NCI-H748 (cell line): ENCODE data around the gene SPRING1.
"Not testable (repeated sequence)": the region's sequence is repeated elsewhere in the genome, so short reads cannot be mapped to it uniquely, and the experiment has no call there.

Experiments used
- DNase-seq: peaks from one replicate; lab custom pipeline; 2025; ENCODE audit not compliant: unreplicated experiment; lab: John Stamatoyannopoulos, UW

Gene SPRING1, protein sequence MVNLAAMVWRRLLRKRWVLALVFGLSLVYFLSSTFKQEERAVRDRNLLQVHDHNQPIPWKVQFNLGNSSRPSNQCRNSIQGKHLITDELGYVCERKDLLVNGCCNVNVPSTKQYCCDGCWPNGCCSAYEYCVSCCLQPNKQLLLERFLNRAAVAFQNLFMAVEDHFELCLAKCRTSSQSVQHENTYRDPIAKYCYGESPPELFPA

DNA sequence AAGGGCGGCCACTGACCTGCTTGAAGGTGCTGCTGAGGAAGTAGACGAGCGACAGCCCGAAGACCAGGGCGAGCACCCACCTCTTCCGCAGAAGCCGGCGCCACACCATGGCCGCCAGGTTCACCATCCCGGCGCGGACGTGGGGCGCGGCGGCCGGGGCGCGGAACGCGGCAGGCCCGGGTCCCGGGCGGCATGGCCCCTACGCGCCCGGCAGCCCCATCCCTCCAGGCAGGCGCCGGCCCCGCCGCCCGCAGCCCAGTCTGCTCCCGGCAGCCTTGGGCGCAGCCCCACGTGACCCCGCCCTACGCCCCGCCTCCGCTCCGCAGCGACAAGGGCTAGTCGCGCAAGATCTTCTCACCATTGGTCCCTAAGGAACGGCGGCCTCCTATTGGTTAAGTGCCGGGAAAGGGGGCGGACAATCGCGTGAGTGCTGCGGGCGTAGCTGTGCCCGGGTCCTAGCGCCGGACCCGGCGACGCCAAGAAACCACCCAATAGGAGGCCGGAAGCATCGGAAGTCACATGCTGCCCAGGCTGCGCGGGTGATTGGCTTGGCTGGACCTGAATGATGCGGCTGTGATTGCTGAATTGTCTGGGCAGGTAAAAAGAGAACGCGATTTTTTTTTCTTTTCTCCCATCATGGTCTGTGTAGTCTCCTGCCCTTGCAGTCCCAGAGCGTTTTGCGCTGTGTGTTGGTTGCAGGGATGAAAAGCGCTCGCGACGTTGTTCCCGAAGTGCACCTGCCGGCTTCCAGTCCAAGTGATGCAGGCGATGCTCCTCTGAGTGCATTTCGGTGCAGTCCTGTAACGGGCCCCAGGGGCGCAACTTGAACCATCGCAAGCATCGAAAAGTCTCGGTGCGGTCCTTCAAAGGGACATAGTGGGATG, at the start of gene SPRING1, which contains the start of gene RNFT2:
Gene SPRING1 (minus strand): TSS at position 296 of the 884 bp plus-strand sequence. CDS start 169 bp downstream, at position 127.
Gene RNFT2 (plus strand): TSS at position 542 of the 884 bp plus-strand sequence. CDS start 2,183 bp downstream, outside the sequence.
- peak; percentile 99 for DNase-seq

DNA sequence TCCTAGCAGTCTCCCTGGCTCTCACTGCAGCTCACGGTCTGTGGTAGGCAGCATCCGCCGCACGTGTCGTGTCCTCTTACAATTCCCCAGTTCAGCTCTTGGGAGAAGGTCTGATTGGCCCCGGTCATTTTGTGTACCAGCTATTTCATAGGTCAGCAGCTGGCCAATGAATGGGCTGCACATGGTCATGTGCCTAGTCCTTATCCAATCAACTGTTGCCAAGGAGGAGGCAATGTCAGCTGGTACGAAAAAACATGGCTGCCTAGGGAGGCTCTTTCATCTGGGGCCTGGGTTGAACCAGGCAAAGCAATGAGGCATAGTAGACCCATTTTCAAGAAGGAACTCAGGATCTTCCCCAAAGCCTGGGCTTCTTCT, 46.4 kb upstream of the SPRING1 start:
- DNase-seq: no peak

DNA sequence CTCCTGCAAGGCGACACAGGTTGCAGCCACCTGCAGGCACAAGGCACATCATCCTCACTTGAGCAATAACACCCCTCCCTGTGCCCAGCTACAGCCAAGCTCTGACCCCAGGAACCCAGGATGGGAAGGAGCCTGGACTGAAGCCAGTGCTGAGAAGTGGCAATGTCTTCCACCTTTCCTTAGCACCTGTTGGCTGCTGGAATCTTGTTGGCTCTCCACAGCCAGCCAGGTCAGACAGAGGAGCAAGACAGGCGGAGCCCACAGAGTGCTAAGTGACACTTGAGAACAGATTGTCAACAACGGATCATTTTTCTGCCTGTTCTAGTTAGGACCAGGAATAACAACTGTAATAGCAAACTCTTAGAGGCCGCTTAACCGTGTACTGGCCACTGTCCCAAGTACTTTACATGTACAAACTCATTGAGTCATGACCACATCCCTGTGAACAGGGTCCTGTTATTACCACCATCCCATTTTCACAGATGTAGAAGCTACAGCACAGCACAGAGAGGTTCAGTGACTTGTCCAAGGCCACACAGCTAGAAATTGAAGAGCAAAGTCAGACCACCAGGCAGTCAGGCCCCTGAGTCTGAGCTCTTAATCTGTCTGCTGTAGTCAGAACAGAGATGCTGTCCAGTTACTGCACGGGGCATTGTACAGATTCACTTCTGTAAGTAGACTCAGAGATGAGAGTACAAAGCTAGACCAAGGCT, 45.8 kb upstream of the SPRING1 start:
- DNase-seq: peak; percentile 6

DNA sequence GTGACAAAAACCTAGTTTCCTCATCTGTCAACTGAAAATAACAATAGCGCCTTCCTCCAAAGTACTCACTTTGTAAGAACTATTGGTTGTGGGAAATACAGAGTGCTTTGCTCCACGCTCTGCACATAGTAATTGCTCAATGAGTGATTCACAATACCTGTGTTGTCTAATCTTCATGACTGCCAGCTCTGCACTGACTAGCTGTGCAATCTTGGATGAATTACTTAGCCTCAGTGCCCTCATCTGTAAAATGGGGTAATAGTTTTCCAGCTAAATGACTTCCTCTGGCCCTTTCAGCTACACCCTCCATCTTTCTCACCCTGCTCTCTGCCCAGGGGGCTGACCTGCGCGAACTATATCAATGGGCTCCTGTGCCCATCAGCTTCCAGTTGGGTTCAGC, 43.1 kb upstream of the SPRING1 start:
- DNase-seq: no peak

DNA sequence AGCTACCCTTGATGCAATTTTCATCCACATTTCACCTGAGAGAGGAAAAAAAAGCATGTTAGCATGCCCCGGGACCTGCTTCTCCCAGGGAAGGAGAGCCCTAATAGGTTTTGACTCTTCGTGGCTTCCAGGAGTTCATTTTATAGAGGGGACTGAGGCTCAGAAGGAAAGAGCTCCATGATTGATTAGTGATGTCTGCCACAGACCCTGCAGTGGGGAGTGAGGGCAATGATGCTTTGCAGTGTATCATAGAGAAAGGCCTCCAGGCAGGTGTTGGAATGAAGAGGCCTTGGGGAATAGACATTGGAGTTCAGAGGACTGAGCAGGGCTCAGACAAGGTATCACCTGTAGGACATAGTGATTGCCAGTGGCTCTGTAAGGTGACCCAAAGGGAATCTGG, 41.7 kb upstream of the SPRING1 start:
- no peak for DNase-seq

DNA sequence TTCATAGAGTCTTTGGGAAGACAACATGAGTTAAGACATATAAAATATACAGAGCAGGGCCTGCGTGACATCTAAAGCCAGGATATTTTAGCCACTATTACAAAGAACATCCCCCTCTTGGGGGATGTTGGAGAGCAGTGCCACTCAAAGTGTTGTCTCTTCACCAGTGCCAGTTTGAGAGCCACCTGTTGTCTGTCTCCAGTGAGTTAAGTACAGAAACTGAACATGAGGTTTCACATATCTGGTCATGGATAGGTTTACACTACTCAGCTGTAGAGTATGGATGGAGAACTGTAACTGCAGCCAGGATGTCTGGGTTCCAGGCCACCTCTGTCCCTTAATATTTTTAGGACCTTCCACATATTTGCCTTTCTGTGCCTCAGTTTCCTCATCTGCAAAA, 39.4 kb upstream of the SPRING1 start:
- DNase-seq: no peak

DNA sequence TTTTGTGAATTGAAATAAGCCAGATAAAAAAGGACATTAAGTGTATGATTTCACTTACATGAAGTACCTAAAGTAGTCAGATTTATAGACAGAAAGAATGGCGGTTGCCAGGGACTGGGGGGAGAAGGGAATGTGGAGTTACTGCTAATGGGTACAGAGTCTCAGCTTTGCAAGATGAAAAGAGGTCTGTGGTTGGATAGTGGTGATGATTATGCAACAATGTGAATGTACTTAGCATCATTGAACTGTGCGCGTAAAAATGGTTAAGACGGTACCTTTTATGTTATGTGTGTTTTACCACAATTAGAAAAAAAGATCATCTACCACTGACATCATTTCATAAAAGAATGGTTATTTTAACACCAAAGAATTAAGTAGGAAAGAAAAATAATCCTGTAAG, 36.2 kb upstream of the SPRING1 start:
- DNase-seq: no peak

DNA sequence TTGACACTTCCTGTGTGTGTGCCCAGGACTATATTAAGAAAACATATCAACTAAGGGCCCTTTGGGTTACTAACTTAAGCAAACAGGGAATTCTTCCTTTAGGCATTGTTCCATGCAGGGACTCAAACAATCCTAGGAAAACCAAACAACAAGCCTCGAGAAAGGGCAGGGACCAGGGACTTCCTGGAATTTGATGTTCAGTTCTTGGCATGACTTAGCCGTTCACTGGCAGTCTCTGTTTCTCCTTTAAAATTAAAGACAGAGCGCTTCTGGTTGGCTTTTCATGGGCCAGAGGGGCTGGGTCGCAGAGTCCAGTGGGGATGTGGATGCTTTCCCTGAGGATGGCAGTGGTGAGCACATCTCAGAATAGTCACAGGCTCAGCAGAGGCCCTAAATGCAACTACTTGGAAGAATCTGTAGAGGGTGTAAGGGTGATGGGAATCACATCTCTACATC, 35.4 kb upstream of the SPRING1 start:
- DNase-seq: no peak

DNA sequence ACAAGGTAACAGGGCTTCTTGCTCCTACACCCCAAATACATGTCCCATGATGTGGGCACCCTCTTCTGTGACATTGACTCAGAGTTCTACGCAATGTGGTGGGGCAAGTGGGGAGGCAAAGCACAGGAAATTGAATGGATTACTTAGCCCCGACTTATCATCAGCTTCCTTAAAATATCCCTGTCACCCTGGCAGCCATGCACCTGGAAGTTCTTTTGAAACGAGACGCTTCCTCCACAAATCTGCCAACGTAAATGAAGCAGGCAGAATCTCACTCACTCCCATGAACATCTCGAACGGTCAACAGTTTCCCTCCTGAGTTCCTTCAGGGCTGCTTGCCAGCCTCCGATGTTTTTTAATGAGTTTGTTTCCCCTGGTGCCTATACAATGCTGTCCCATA, 33.8 kb upstream of the SPRING1 start:
- no peak for DNase-seq

DNA sequence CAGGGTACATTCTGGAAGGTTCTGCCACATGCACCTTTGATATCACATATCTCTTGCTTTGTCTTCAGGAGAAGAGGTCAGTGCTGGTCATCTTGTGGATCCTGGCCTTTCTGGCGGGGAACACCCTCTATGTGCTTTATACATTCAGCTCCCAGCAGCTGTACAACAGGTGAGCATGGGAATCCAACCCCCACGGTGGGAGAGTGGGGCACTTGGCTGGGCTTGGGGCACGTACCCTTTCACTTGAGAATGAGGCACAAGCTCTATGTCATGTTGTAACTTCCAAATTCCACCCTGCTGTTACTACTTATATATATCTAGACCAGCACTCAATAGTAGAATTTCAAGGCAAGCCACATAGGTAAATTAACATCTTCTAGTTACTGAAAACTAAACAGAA, 28.9 kb upstream of the SPRING1 start:
- no peak for DNase-seq

DNA sequence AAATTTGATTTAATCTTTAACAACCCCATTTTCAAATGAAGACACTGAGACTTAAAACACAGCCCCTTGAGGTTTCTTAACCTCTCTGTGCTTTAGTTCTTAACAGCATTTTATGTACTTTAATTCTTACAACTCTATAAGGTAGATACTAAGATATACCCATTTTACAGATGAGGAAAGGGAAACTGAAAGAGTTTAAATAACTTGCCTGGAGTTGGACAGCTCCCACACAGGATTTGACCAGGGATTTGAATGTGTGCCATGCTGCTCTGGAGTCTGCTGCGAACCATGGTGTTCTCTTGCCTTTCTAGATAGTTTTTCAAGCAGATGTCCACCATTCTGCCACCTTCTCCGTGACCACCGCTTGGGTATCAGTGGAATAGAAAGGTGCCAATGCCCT, 28.4 kb upstream of the SPRING1 start:
- no peak for DNase-seq

DNA sequence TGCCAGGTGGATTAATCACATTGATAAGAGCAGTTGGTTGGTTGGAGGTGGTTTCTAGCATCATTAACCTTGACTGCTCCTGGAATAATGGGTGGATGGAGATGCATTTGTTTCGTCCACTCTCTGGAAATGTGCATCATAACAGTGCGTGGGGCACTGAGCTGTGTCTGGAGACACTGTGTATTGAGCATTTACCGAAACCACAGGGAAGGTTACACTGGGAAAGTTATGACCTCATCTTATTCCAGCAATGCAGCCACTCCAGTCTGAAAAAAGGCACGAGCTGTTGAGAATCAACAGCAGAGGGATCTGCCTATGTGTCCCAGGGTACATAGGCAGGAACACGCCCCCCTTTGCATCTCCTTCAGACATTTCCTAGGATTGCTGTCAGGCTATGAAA, 27.4 kb upstream of the SPRING1 start:
- DNase-seq: no peak

DNA sequence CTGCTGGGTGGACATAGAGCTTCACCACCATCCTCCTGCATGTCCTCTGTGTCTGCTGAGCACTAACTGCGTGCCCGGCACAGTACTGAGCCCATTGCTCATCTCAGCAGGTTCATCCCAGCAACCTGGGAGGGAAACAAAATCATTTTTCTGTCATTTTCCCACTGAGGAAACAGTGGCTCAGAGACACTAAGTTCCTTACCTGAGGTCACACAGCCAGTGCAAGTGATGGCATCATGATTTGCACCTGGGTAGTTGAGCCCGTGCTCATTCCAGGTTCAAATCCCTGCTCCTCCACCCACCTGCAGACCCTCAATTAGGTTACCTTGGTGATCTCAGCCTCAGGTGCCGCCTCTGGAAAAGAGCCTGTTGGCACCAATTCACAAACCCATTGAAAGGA, 23.6 kb upstream of the SPRING1 start:
- no peak for DNase-seq

DNA sequence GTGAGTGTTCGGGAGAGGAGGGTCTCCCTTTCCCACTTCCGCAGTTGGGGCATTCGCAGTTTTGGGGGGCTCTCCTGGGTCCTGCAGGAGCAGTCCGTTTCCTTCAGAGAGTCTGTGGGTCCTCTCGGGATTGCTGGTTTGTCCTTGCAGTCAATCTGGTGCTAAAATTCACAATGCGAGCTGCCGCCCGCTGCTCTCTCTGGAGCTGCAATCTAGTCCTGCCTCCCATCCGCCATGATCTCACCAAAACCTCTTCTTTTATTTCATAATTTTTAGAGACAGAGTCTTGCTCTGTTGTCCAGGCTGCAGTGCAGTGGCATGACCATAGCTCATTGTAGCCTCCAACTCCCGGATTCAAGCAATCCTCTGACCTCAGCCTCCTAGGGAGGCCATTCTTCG, 22.8 kb upstream of the SPRING1 start:
- DNase-seq: no peak

DNA sequence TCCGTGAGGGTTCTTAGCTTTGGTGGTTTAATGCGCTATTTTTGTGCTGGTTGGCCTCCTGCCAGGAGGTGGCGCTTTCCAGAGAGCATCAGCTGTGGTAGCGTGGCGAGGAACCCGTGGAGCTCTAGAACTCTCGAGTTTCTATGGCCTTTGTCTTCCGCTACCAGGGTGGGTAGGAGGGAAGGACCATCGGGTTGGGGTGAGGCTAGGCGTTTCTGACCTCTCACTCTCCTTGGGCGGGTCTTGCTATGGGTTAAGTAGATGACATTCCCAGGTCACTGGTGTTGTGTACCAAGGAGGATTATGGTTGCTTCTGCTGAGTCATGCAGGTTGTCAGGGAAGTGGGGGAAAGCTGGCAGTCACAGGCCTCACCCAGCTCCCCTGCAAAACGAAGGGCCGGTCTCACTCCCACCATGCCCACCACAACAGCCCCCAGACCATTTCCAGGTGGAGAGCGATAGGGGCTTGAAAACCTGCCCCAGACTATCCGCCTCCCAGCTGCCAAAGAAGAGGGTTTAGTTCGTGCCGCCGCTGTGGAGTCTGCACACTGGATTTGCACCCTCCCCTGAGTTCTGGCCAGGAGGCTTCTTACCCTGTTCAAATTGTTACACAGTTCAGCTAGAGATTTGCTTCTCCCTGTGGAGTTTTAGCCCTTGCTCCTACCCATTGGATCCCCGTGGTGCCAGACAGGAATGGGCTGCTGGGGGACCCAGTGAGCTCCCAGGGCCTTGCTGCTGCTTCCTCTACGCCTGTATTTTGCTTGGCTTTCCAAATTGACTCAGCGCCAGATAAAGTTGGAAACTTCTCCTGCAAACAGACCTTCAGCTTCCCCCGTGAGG, 22.1 kb upstream of the SPRING1 start:
- DNase-seq: no peak

DNA sequence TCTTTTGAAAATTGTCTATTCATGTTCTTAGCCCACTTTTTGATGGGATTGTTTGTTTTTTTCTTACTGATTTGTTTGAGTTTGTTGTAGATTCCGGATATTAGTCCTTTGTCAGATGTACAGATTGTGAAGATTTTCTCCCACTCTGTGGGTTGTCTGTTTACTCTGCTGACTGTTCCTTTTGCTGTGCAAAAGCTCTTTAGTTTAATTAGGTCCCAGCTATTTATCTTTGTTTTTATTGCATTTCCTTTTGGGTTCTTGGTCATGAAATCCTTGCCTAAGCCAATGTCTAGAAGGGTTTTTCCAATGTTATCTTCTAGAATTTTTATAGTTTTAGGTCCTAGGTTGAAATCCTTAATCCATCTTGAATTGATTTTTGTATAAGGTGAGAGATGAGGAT, 16.9 kb upstream of the SPRING1 start:
- not testable (repeated sequence) for DNase-seq

DNA sequence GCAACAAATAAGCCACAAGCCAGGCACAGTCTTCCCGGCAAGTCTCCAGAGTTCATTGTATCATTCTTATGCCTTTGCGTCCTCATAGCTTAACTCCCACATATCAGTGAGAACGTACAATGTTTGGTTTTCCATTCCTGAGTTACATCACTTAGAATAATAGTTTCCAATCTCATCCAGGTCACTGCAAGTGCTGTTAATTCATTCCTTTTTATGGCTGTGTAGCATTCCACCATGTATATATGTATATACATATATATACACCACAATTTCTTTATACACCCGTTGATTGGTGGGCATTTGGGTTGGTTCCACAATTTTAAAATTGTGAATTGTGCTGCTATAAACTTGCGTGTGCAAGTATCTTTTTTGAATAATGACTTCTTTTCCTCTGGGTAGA, 16.2 kb upstream of the SPRING1 start:
- not testable (repeated sequence) for DNase-seq

DNA sequence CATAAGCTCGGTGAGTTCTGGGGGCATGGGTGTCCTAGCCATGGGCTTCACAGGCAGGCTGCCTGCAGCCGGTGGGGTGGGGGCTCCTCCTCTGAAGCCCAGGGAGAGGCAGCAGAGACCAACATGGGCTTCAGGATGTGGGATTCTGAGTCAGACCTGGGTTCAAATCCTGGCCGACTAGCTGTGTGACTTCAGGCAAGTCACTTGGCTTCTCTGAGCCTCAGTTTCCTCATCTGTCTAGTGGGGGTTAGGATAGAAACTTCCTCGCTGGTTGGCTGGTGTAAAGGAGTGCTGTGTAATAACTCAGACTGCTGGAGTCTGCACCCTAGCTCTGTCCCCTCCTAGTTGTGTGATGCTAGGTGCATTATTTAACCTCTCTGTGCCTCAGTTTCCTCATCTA, 12.4 kb upstream of the SPRING1 start:
- DNase-seq: no peak

DNA sequence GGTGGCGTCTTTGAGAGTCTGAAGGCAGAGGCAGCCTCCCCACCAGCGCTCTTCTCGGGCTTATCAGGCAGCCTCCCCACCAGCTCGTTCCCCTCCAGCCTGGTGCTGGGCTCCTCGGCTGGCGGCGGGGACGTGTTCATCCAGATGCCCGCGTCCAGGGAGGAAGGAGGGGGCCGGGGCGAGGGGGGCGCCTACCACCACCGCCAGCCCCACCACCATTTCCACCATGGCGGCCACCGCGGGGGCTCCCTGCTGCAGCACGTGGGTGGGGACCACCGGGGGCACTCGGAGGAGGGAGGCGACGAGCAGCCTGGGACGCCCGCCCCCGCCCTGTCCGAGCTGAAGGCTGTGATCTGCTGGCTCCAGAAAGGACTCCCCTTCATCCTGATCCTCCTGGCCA, 12.0 kb upstream of the SPRING1 start:
- no peak for DNase-seq

DNA sequence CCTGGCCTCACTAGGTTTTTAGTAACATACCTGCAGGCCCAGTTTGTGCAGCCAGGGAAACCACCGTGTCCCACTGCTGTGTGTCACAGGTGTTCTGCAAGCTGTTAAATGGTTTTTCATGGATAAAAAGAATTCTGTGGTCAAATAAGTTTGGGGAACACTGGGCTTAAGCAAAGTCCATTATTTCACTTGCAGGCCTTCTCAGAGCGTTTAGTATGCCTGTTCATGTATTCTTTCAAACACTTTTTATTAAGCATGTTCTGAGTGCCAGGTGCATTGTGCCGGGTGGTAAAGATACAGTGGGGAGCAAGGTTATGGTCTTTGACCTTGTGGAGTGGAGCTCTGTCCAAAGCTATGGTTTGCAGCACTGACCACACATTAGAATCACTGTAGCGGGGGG, 7.7 kb upstream of the SPRING1 start:
- no peak for DNase-seq

DNA sequence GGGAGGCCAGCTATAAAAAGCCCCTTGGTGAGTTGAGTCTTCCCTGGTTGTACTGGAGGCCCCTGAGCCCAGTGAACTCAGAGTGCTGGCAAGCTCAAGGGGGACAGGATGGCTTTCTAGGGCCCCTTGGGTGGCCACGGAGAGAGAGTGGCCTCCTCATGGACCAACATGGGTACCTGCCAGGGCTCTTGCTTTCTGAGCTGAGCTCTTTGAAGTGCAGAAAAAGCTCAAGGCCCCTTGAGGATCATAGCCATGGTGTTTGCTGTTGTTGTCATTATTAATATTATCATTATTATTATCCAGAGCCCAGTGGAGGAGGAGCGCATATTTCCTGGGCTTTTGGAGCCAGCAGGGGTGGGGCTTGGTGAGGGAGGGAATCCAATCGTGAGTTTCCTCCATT, 6.9 kb upstream of the SPRING1 start:
- no peak for DNase-seq
